ENCODE results near the gene UBE2D4. TPM values are rescaled to one million over a fixed set of nuclear protein-coding genes. Genes with fewer than 3 reads are reported as not detected.

UBE2D4 gene
- 11.4 and 16.7 TPM in 2 replicates for total RNA-seq (ENCODE audit: low replicate concordance)
- long read RNA-seq, partial matches to known transcripts = 2 of 6 reads
- long read RNA-seq, other reads (novel, unspliced or antisense) = 0 of 6 reads

- no peaks in the 10 kb centered on the region for H3K4me1 Mint-ChIP-seq (ENCODE audit: unreplicated experiment)
- H3K27me3 Mint-ChIP-seq = no peaks in the 10 kb centered on the region
- H3K27ac Mint-ChIP-seq = peak within 1 kb of the TSS; percentile 94
- peak within 1 kb of the TSS; percentile 92 for H3K4me3 Mint-ChIP-seq
- TF ChIP-seq CTCF (conservative IDR thresholded peaks at IDR 0.05) = no peak
- peak; percentile 85 for DNase-seq (ENCODE audit: extremely low spot score, unreplicated experiment)
- H3K36me3 Mint-ChIP-seq = no peaks in the 10 kb centered on the region
- no peaks in the 10 kb centered on the region for H3K9me3 Mint-ChIP-seq
These were observed at the start of gene UBE2D4 for GRCh38 chr7:43925984-43926797. Gene UBE2D4 (plus strand): TSS chr7:43926436. CDS start chr7:43926533, 97 bp downstream.

GRCh38 chr7:43876976-43877745, 49.1 kb upstream of the UBE2D4 start:
- no peak overlapping the region for H3K27ac Mint-ChIP-seq
- peaks cover 14% of the 10 kb centered on the region for H3K4me1 Mint-ChIP-seq (ENCODE audit: unreplicated experiment)
- no peak overlapping the region for H3K4me3 Mint-ChIP-seq
- H3K27me3 Mint-ChIP-seq = no peaks in the 10 kb centered on the region
- DNase-seq (ENCODE audit: extremely low spot score, unreplicated experiment) = no peak
- peaks cover 14% of the 10 kb centered on the region for H3K36me3 Mint-ChIP-seq
- TF ChIP-seq CTCF (conservative IDR thresholded peaks at IDR 0.05) = no peak
- no peaks in the 10 kb centered on the region for H3K9me3 Mint-ChIP-seq

GRCh38 chr7:43877968-43878864, 48.0 kb upstream of the UBE2D4 start:
- no peak for DNase-seq (ENCODE audit: extremely low spot score, unreplicated experiment)
- no peak overlapping the region for H3K4me3 Mint-ChIP-seq
- TF ChIP-seq CTCF (conservative IDR thresholded peaks at IDR 0.05) = no peak
- no peaks in the 10 kb centered on the region for H3K9me3 Mint-ChIP-seq
- H3K27ac Mint-ChIP-seq = no peak overlapping the region
- no peaks in the 10 kb centered on the region for H3K27me3 Mint-ChIP-seq
- peaks cover 5% of the 10 kb centered on the region for H3K4me1 Mint-ChIP-seq (ENCODE audit: unreplicated experiment)
- peaks cover 14% of the 10 kb centered on the region for H3K36me3 Mint-ChIP-seq

- no peak for TF ChIP-seq CTCF (conservative IDR thresholded peaks at IDR 0.05)
- Mint-ChIP-seq H3K36me3 (peaks cover 17% of the 10 kb centered on the region), H3K27me3 (no peaks in the 10 kb centered on the region), H3K27ac (no peak overlapping the region), H3K4me3 (no peak overlapping the region), H3K9me3 (no peaks in the 10 kb centered on the region), H3K4me1 (ENCODE audit: unreplicated experiment) (no peaks in the 10 kb centered on the region)
- no peak for DNase-seq (ENCODE audit: extremely low spot score, unreplicated experiment)
These were observed 47.4 kb upstream of the UBE2D4 start for GRCh38 chr7:43878867-43879266.

GRCh38 chr7:43879477-43879876, 46.8 kb upstream of the UBE2D4 start:
- peaks cover 21% of the 10 kb centered on the region for H3K36me3 Mint-ChIP-seq
- TF ChIP-seq CTCF (conservative IDR thresholded peaks at IDR 0.05) = no peak
- no peak for DNase-seq (ENCODE audit: extremely low spot score, unreplicated experiment)
- no peaks in the 10 kb centered on the region for H3K4me1 Mint-ChIP-seq (ENCODE audit: unreplicated experiment)
- H3K27ac Mint-ChIP-seq = no peak overlapping the region
- H3K27me3 Mint-ChIP-seq = no peaks in the 10 kb centered on the region
- H3K9me3 Mint-ChIP-seq = no peaks in the 10 kb centered on the region
- no peak overlapping the region for H3K4me3 Mint-ChIP-seq

Data from type B pancreatic cell (in vitro differentiated cells).